H4 (cell line): ENCODE data around the gene RPS25. TPM values are rescaled to one million over a fixed set of nuclear protein-coding genes. Genes with fewer than 3 reads are reported as not detected.
"Not testable (repeated sequence)": the region's sequence is repeated elsewhere in the genome, so short reads cannot be mapped to it uniquely, and the experiment has no call there.

Experiments used
- DNase-seq: peaks from one replicate; pipeline ENCODE4 v3.0.0-alpha.2; 2015; ENCODE audit warnings: low spot score
- total RNA-seq: library from RNA; depleted of rRNA; stranded (reverse); fragments of >200 nt; shearing (Covaris generic); gene quantifications from 2 replicates; pipeline ENCODE4 v1.2.3, GENCODE V29; 2014; rRNA removed

The RPS25 gene
- total RNA-seq, result 3,227 and 3,660 TPM in 2 replicates

GRCh38 chr11:119018074-119018938 is at the start of gene RPS25, which contains the start of gene TRAPPC4:
Gene RPS25 (minus strand): TSS chr11:119018343. CDS start chr11:119018284, 59 bp downstream.
Gene TRAPPC4 (plus strand): TSS chr11:119018766. CDS start chr11:119018796, 30 bp downstream.
- DNase-seq, result peak; percentile 97

- peak; percentile 93 for DNase-seq
Measured at GRCh38 chr11:119067371-119068222, 49.5 kb upstream of the RPS25 start, which contains the start of gene VPS11. Gene VPS11 (plus strand): TSS chr11:119067818. CDS start chr11:119067824, 6 bp downstream.

GRCh38 chr11:119065369-119065768 is 47.2 kb upstream of the RPS25 start:
- peak; percentile 33 for DNase-seq

GRCh38 chr11:119062779-119063178 is 44.6 kb upstream of the RPS25 start:
- peak; percentile 61 for DNase-seq

GRCh38 chr11:119061256-119061655 is 43.1 kb upstream of the RPS25 start:
- DNase-seq, result no peak

GRCh38 chr11:119059128-119059527 is 41.0 kb upstream of the RPS25 start:
- DNase-seq, result not testable (repeated sequence)

GRCh38 chr11:119057000-119057769 is 39.0 kb upstream of the RPS25 start, which contains the start of gene HYOU1:
Gene HYOU1 (minus strand): TSS chr11:119057205. CDS start chr11:119056160, 1,045 bp downstream.
- peak; percentile 93 for DNase-seq

- DNase-seq, result no peak
Measured at GRCh38 chr11:119056421-119056999, 38.4 kb upstream of the RPS25 start.

GRCh38 chr11:119055901-119056300 is 37.8 kb upstream of the RPS25 start:
- no peak for DNase-seq

GRCh38 chr11:119054418-119054817 is 36.3 kb upstream of the RPS25 start:
- DNase-seq, result no peak

GRCh38 chr11:119052163-119052814 is 34.1 kb upstream of the RPS25 start:
- DNase-seq, result no peak

- no peak for DNase-seq
Measured at GRCh38 chr11:119051440-119052162, 33.5 kb upstream of the RPS25 start.

GRCh38 chr11:119049081-119049480 is 30.9 kb upstream of the RPS25 start:
- no peak for DNase-seq

- no peak for DNase-seq
Measured at GRCh38 chr11:119048644-119049043, 30.5 kb upstream of the RPS25 start.

- DNase-seq, result no peak
Measured at GRCh38 chr11:119047205-119047604, 29.1 kb upstream of the RPS25 start.

GRCh38 chr11:119046489-119046888 is 28.3 kb upstream of the RPS25 start:
- DNase-seq, result no peak

GRCh38 chr11:119044708-119045107 is 26.6 kb upstream of the RPS25 start:
- DNase-seq, result no peak

- no peak for DNase-seq
Measured at GRCh38 chr11:119042927-119043326, 24.8 kb upstream of the RPS25 start.

- DNase-seq, result no peak
Measured at GRCh38 chr11:119041821-119042514, 23.8 kb upstream of the RPS25 start.
